Effector CD4-positive, alpha-beta T cell (primary cell): ENCODE data around the gene SHQ1.
"Not testable (repeated sequence)": the region's sequence is repeated elsewhere in the genome, so short reads cannot be mapped to it uniquely, and the experiment has no call there.

Source experiments
- DNase-seq: peaks from one replicate; pipeline ENCODE4 v3.0.0-alpha.2; 2020

SHQ1 gene

DNA sequence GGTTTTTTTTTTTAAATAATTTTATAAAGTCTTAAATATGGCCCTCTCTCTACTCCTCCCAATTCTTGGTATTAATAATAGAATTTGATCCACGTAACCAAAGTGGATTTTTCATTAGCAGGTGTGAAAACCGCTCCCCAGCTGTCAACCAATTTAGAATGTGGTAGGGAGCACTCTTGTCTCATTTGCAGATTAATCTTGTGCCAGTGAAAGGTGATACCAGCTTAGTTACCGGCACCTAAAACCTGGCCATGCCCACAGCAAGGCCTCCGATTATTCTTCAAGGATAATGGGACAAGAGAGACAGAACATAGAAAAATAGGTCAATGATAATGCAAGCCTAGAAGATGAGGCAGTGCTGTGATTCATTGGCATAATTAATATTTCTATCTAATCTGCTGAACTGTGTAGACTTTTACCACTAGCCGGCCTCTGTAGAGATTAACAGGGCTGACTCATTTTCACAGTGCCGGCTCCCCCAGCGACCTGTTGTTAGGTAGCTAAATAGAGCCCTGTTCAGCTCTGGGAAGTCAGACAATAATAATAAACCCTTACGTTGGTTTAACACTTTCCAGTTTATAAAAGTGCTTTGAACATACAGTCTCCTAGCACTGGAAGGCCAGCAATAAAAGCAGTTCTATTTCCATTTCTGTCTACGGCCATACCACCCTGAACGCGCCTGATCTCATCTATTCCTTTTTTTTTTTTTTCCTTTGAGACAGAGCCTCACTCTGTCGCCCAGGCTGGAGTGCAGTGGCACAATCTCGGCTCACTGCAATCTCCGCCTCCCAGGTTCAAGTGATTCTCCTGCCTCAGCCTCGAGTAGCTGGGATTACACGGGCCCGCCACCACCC is 102.9 kb downstream of the SHQ1 start:
- no peak for DNase-seq

DNA sequence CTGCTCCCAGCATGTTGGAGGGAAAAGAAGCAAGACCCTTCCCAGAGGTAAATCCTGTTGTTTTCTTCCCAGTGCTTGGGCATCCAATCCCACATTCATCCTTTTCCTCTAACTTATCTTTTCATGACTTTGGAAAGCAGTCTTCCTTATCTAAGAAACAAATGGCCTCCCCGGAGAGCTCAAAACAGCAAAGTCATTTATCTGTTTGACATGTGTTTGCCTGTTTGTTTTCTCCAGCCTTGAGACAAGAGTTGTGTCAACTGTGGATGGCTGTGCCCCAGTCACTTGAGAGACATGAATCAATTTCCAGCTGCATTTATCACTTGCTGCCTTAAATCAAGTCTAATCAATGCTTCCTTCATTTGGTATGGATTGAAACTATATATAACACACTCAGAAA is 103.9 kb downstream of the SHQ1 start:
- no peak for DNase-seq

DNA sequence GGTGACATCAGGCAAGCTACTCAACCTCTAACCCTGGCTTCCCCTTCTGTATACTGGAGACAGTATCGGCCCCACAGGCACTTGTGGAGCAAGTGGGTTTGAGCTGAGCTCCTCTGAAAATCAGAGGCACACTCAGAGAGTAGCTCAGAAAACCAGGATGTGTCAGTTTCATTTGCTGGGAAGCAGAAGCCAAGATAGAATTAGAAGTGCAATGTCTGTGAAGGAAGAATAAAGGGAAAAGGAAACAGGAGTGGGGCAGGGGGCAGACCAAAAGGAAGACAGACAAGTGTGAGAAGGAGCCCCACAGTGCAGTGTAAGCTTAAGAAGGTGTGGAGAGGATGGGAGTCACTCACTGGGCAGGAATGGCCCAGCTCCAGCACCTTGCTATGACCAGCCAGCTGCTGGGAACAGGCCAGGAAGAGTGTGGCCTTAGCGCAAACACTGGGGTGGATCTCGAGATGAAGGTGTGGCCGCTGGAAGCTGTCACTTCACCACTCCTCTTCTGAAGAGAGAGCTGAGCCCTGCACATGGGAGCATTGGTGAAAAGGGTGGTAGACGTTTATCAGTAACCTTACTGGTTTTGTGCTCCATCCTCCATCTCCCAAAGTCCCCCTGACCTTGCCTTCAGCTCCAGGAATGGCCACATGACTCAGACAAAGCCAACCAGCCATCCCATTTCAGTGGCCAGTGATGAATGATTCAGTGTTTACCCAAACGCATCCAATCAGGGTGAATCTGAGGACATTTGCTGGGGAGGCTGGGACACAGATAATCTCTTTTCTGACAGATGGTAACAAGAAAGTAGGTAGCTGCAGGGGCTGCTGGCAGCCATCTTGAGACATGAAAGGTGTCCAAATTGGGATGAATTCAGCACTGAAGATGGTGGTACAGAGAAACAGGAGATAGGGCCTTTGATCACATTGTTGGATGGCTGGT is 108.4 kb downstream of the SHQ1 start:
- DNase-seq: no peak

DNA sequence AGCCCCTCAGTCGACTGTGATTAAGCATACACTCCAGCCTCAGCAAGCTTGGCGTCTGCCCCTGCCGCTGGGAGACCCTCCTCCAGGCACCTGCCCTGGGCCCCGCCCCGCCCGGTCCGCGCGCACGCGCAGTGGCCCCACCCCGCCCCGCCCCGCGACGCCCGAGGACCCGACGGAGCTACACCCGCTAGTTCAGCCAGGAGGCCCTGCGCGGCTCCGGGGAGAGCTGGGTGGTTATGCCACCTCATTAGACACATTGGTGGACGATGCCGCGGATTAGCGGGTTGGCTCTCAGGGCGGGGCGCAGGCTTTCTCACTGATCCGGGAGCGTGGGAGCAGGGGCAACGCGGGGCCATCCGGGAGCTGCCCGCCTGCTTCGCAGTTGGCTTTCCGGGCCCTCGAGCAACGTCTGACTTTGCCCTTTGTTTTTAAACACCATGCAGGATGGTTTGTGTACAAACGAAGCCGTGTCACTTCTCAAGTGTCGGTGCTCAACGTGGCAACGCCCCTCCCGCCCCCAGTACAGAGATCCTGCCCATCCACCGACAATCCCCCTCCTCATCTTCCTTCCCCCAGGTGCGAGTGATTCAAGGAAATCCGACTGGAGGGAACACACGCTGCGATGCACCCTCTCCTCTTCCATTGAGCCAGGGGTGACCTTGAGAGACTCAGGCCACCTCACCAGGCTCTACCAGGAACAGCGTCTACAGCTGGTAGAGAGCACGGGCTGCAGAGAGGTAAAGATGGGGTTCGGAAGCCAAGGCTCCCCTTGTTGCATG is 109.3 kb downstream of the SHQ1 start:
- DNase-seq: peak; percentile 68

DNA sequence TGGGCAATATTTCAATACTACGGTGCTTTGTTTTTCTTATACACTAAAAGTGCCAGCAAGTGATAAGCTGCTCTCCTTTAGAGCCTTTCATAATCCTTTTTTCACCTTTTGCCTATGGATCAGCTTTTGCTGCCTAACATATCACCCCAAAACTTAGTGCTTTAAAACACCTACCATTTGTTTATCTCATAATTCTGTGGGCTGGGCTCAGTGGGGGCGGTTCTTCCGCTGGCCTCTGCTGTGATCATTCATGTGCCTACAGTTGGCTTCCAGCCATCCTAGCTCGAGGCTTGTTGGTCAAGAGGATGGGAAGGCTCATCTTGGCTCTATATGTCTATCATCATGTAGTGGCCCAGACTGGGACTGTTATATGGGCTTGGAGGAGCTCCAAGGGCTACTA is 113.2 kb downstream of the SHQ1 start:
- DNase-seq: not testable (repeated sequence)

DNA sequence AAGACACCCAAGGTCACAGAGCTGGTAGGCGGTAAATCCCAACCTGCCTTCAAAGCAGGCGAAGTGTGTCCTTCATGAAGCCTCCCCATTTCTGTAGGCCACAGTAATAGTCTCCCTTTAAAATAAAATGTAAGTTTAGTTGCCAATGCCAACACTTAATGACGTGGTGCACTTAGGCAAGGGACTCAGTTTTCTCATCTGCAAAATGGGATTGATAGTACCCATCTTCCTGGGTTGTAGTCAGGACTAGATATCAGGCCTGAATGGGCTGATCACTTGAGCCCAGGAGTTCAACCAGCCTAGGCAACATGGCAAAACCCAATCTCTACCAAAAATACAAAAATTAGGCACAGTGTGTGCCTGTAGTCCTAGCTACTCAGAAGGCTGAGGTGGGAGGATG is 114.6 kb downstream of the SHQ1 start:
- DNase-seq: no peak

DNA sequence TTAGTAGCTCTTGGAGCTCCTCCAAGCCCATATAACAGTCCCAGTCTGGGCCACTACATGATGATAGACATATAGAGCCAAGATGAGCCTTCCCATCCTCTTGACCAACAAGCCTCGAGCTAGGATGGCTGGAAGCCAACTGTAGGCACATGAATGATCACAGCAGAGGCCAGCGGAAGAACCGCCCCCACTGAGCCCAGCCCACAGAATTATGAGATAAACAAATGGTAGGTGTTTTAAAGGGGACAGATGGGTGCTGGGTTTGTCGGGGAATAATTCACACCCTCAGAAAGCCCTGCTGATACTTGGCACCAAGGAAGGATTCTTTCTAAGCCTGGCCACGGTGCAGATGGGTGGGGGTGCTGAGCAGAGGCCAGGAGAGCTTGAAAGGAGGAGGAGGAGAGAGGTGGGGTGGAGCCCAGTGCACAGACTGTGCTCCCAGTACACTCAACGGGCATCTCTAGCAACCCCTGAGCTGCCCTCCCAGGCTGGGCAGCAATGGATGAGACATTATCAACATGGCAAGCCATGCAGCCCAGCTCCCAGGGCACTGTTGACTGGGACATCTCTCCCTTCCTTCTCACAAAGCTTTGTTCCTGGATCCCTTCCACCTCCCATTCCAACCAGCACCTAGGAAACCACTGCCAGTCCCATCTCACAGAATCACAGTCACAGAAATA is 115.4 kb downstream of the SHQ1 start:
- DNase-seq: not testable (repeated sequence)

DNA sequence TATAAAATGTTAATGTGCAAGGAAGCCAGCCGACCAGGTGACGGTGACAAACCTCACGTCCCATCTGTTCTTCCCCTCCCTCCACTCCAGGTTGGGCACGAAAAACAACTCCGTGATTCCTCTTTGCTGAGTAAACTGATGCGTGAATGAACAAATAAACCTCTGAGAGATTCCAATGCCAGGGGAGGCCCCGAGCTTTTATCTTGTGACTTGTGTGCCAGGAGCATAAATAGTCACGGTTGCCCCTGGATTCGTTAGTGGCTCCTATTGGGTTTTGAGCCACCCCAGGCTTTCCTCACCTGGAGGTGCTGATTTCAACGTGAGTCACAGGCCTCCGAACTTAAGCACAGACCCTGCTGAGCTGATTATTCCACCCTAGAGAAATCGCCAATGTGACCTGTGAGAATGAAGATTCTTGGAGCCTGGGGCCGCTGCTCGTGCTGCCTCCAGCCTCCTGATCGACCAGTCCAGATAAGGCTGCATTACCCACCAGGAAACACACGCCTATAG is 119.2 kb downstream of the SHQ1 start:
- no peak for DNase-seq

DNA sequence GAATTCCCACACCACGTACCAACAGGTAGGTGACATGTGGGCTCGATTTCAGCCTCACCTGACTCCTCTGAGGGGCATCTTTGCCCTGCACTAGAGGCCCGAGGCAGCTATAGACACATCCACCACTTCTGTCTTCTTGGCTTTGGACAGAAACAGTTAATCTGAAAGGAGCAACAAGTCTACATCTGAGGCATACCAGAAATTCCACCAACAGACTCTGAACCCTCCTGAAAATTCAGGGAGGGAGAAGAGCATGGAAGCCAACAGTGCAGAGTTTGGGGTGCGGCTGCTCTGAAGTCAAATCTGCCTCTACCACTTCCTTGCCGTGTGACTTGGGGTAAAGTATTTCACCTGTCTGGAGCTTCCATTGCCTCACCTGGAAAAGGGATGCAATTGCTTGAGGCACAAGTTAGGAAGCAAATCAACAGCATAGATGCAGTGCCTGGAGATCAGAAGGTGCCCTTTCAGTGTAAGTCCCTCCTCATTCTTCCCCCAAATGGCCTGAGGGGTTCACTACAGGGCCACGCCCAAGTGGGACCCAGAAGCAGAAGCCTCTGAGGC is 119.8 kb downstream of the SHQ1 start:
- DNase-seq: no peak

DNA sequence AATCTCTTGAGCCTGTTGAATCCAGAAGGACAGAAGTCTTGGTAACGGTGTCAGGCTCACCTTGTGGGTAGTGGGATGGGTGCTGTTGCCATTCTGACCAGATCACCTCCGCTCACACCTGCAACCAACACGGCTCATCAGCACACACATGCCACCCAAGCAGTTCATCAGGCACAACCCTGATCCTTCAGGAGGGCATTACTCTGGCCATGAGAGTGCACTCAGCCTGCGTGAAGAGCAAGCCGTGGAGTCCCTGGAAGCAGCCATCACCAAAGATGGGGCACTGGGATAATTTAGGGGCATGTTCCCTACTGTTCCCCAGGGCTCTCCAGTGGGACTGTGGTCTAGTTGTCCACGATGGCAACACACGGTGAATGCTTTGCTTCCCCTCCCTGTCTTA is 120.5 kb downstream of the SHQ1 start:
- DNase-seq: no peak

DNA sequence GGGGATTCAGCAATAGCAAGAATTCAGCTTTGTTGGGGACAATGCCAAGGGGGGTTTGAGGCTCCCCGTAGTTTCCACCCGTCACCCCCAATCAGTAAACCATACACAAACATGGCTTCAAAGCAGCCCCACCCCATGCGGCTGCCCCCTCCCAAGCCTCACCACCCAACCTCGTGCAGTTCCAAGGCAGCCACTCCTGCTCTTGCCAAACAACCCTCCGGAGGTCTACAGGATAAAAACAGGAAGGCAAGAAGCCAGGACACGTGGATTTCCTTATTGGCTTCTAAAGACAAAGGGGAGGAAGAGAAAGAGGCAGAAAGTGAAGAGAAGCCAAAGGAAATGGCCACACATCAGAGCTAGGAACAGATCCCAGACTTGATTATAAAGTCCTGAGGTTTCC is 121.1 kb downstream of the SHQ1 start:
- DNase-seq: no peak

DNA sequence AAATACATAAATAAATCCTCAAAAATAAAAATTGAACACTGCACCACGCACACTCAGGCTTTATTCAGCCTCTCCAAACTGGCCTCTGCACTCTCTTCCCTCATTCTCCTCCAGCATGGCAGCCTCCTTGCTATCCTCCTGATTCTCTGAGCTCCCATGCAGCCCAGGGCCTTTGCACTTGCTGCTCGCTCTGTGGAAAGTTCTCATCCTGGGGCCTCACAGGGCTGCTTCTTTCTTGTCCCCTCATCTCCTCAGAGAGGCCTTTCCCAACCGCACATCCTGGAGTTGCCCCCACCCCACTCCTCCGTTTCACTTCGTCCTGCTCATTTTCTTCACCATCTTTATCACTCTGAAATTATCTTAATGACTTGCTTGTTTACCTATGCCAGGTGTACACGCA is 123.0 kb downstream of the SHQ1 start:
- no peak for DNase-seq

DNA sequence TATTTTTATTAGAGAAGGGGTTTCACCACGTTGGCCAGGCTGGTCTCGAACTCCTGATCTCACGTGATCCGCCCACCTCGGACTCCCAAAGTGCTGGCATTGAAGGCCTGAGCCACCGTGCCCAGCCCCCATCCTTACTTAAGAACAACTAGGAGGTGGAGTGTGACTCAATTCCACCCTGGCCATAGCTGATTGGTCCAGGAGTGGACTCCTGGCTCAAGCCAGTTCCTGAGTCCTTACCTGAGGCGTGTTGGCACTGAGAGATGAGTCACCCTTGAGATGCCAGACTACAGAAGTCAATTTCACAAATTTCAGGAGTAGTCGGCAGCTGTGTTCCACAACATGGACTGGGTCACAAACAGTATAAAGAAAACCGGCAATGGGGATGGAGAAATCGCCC is 124.2 kb downstream of the SHQ1 start:
- DNase-seq: no peak

DNA sequence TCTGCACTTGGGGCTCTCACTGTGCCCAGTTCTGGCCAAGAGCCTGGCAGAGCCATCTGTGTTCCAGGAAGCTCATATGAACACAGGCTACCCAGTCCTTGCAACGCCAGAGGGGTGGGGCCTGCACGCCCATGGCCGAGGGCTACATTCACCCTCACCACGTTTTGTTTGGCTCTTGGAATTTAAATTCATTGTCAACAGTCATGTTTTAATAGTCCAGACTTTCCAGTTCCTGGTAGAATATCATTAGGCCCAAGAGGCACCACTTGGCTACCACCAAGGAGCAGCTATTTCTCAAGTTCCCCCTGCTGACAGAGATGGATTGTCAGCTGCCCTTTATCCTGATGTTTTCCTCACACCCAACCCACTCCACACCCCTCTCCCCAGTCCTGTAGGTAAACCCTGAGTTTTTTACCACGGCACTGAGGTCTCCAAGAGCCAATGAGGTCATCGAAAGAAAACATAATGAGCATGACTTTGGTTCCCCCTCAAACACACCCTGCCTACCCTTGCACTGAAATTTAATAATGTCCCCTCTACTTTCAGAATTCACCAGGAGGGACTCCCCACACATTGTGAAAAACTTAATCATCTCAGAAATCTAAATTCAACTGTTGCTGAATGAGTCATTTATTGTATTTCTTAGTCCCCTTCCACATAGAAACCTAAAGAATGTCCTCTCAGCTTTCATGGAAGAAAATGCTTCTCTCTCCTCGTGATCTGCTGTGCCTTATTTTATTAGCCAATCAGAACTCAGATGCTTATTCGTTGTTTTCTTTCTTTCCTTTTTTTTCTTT is 125.1 kb downstream of the SHQ1 start:
- DNase-seq: no peak

DNA sequence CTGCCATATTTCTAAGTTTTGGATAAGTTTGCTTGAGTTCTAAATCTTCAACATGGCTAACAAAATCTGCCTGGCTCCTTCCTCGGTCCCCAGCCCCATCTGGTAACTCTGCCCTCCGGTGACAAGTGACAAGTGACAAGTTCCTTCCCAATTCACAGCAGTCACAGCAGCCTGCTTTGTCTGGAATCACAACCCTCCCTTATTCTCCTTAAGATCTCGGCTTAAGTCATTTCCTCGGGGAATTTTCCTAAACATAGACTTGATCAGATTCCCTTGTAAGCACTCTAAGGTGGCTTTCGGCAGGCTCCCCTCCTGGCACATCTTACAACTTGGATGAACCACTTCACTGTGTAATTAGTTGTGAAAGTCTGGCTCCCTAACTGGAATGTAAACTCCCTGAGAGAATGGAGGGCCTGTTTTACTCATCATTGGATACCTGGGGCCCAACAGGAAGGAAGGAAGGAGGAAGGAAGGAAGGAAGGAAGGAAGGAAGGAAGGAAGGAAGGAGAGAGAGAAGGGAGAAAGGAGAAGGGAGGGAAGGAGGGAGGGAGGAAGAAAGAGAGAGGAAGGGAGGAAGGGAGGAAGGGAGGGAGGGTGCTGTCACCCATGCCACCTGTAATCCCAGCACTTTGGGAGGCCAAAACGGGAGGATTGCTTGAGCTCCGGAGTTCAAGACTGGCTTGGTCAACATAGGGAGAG is 126.4 kb downstream of the SHQ1 start:
- no peak for DNase-seq

DNA sequence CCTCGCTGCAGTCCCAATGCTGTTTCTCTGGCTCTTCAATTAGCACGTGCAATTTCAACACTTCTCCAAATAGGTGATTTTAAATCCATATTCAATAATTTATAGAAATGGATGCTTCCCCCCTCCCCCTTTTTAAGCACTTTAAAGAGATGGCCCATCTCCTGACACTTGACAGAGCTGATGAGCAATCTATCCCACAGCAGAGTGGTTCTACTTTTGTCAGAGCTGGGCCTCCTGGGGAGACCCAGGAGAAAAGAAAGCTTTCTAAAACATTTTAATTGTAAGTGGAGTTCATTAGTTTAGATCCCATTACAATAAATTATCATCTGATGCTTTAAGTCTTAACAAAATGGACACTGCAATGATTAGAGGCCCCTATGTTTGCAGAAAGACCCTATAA is 127.7 kb downstream of the SHQ1 start:
- DNase-seq: no peak

DNA sequence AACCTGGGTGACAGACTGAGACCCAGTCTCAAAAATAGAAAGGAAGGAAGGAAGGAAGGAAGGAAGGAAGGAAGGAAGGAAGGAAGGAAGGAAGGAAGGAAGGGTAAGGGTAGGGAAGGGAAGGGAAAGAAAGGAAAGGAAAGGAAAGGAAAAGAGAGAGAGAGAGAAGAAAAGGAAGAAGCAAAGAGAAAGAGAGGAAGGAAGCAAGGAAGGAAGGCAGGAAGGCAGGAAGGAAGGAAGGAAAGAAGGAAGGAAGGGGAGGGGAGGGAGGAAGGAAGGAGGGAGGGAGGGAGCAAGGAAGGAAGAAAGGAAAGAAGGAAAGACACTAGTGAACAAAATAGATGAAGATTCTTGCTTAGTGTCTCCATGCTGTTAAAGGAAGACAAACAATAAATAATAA is 129.1 kb downstream of the SHQ1 start:
- DNase-seq: no peak

DNA sequence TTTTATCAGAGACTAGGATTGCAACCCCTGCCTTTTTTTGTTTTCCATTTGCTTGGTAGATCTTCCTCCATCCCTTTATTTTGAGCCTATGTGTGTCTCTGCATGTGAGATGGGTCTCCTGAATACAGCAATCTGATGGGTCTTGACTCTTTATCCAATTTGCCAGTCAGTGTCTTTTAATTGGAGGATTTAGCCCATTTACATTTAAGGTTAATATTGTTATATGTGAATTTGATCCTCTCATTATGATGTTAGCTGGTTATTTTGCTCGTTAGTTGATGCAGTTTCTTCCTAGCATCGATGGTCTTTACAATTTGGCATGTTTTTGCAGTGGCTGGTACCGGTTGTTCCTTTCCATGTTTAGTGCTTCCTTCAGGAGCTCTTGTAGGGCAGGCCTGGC is 134.1 kb downstream of the SHQ1 start:
- not testable (repeated sequence) for DNase-seq

DNA sequence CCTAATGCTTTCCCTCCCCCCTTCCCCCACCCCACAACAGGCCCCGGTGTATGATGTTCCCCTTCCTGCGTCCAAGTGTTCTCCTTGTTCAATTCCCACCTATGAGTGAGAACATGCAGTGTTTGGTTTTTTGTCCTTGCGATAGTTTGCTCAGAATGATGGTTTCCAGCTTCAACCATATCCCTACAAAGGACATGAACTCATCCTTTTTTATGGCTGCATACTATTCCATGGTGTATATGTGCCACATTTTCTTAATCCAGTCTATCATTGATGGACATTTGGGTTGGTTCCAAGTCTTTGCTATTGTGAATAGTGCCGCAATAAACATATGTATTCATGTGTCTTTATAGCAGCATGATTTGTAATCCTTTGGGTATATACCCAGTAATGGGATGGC is 137.8 kb downstream of the SHQ1 start:
- DNase-seq: not testable (repeated sequence)

DNA sequence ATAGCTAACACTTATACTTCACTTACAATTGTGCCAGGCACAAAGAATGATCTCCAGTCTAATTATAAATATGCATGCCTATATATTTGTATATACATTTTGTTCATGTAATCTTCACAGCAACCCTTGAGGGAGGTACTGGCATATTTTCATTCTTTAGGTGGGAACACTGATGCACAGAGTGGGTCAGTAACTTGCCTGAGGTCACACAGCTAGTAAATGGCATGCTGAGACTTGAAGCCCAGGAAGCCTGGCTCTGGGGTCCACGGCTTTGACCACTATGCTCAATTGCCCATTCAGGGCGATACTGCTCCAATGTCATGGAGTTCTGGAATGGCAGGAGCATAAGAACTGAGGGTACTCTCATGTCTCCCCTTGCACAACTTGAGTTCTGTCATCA is 139.8 kb downstream of the SHQ1 start:
- DNase-seq: no peak
